IMR-90 (cell line): ENCODE data around the gene ELP2.

Source experiments
- BHLHE40 ChIP-seq: fragments of 150-350 bp; IDR thresholded peaks from 2 replicates; pipeline ENCODE4 v1.6.1; 2016; ENCODE audit warnings: mild to moderate bottlenecking, low read depth, low read length
- CEBPB ChIP-seq: IDR thresholded peaks from 2 replicates; pipeline ENCODE4 v1.6.1; 2012; ENCODE audit warnings: low read depth, low read length, improper control_type of control experiment
- CHD1 ChIP-seq: IDR thresholded peaks from 2 replicates; pipeline ENCODE4 v1.6.1; 2012; ENCODE audit warnings: low read depth, low read length, improper control_type of control experiment
- POLR2A ChIP-seq: IDR thresholded peaks from 2 replicates; pipeline ENCODE4 v1.6.1; 2012; ENCODE audit warnings: mild to moderate bottlenecking, low read depth, low read length
- RAD21 ChIP-seq: IDR thresholded peaks from 2 replicates; pipeline ENCODE4 v1.6.1; 2012; ENCODE audit warnings: low read length, improper control_type of control experiment
- TF ChIP-seq, protein P1 (sequence below): conservative IDR thresholded peaks from 2 replicates; pipeline ENCODE4 v1.5.1; 2012; ENCODE audit warnings: mild to moderate bottlenecking, low read depth, low read length, improper control_type of control experiment

DNA sequence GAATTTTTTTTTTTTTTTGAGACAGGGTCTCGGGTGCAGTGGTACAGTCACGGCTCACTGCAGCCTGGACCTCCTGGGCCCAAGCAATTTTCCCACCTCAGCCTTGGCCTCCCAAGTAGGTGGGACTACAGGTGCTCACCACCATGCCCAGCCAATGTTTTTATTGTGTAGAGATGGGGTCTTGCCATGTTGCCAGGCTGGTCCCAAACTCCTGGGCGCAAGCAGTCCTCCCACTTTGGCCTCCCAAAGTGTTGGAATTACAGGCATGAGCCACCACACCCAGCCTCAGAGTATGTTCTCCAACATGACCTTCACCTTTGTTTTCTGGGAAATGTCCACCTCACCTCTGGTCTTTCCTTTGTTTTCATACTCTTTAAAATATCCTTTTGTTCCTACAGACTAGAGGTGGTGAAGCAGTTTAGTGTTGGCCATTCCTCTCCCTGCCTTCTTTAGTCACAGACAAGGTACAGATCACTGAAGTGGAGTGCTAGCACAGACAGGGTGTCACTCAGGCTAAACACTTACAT, 38.1 kb downstream of the ELP2 start:
- TF ChIP-seq, protein P1, sequence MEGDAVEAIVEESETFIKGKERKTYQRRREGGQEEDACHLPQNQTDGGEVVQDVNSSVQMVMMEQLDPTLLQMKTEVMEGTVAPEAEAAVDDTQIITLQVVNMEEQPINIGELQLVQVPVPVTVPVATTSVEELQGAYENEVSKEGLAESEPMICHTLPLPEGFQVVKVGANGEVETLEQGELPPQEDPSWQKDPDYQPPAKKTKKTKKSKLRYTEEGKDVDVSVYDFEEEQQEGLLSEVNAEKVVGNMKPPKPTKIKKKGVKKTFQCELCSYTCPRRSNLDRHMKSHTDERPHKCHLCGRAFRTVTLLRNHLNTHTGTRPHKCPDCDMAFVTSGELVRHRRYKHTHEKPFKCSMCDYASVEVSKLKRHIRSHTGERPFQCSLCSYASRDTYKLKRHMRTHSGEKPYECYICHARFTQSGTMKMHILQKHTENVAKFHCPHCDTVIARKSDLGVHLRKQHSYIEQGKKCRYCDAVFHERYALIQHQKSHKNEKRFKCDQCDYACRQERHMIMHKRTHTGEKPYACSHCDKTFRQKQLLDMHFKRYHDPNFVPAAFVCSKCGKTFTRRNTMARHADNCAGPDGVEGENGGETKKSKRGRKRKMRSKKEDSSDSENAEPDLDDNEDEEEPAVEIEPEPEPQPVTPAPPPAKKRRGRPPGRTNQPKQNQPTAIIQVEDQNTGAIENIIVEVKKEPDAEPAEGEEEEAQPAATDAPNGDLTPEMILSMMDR, result no peak
- TF ChIP-seq BHLHE40 (no peak), RAD21 (no peak), POLR2A (no peak), CHD1 (no peak), CEBPB (no peak)
